Left lung (tissue), 10 donors: ENCODE data around the gene RHBDL3. TPM values are rescaled to one million over a fixed set of nuclear protein-coding genes. Genes with fewer than 3 reads are reported as not detected.

Experiments used
- ATAC-seq: fragments of 200-7000 bp; cut with Tn5 transposase; one replicate; pipeline ENCODE4 v1.9.1; 2020; ENCODE audit warnings: moderate library complexity
- DNase-seq, 4 donors: peaks; one replicate each; pipeline ENCODE4 v3.0.0-alpha.2; 2013 to 2020
- H3K27ac ChIP-seq, 2 donors: fragments of 200-600 bp; sonication (generic) in 1 of 2; one replicate each; pipeline versions ENCODE4 v1.5.0 to v1.8.0; 2020 to 2021
- H3K27me3 ChIP-seq, 2 donors: fragments of 200-600 bp; sonication (generic) in 1 of 2; one replicate each; pipeline versions ENCODE4 v1.5.0 to v1.8.0; 2020 to 2021
- H3K36me3 ChIP-seq, 2 donors: fragments of 200-600 bp; sonication (generic) in 1 of 2; one replicate each; pipeline versions ENCODE4 v1.5.0 to v1.8.0; 2020 to 2021
- H3K4me1 ChIP-seq, 2 donors: fragments of 200-600 bp; one replicate each; pipeline ENCODE4 v1.8.0; 2021
- H3K4me3 ChIP-seq, 2 donors: fragments of 200-600 bp; sonication (generic) in 1 of 2; one replicate each; pipeline versions ENCODE4 v1.5.0 to v1.8.0; 2020 to 2021; ENCODE audit warnings: mild to moderate bottlenecking in 1 of 2
- H3K9me3 ChIP-seq, 2 donors: fragments of 200-600 bp; sonication (generic) in 1 of 2; one replicate each; pipeline versions ENCODE4 v1.5.0 to v1.8.0; 2020 to 2021
- intact Hi-C, 2 donors: fragments of 100-400 bp; cut with DNase I; formaldehyde crosslinking; loops; one replicate each; pipeline versions ENCODE4 v1.11.2 to v1.14.2; 2022
- polyA plus RNA-seq, 6 donors: library from polyadenylated mRNA; unstranded; fragments of 120-200 nt; gene quantifications; one replicate each; pipeline ENCODE4 v1.2.1, GENCODE V29; 2013; ENCODE audit not compliant: insufficient read length in 6 of 6
- total RNA-seq, 2 donors: library from RNA; stranded (reverse); fragmentation: NEBNext Ultra II Directional; extraction: Animal tissue kit (Norgen Biotek cat#: 25700); gene quantifications; one replicate each; pipeline ENCODE4 v1.2.1, GENCODE V29; 2021
- TF ChIP-seq, protein P1 (sequence below), 2 donors: fragments of 200-600 bp; sonication (generic) in 1 of 2; IDR thresholded peaks; one replicate each; pipeline versions ENCODE4 v1.5.0 to v1.8.0; 2021; ENCODE audit warnings: antibody characterized with exemption in 2 of 2
- donor health status: DM: no; HTN: yes; CAD: no.
- donor health status: DM: no; HTN: no; CAD: no.

The RHBDL3 gene
- total and polyA plus RNA-seq, 8 donors: 0.26 to 2.2 (median 1.6) TPM

DNA sequence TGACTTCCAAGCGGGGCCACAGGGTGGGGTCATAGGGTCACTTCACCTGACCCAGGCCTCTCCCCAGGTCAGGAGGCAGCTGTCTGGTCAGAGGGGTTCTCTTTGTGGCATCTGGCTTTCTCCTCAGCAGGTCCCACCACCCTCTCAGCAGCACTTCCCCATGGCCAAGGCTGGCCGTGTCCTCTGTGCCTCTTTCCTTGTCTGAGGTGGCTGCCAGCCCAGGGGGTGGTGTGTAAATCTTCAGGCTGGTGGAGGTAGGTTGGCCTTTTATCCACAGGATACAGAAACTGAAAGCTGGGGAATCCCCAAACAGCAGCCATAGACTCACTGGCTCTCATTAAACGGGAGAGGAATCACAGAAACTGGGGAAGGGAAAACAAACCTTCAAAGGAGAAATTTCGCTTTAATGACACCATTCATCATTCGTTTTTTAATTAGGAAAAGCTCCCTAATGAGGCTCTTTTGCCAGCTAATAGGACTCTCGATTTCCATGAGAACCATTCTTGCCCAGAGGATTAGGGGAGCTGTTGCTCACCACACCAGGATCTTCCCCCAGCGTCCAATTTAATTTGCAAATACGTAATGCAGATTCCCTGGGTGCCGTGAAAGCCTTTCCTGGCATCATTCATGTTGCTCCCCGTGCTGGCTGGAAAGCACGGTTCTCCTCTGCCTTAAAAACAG lies 58.3 kb downstream of the RHBDL3 start:
- Histone ChIP-seq H3K36me3 (no peaks in the 10 kb centered on the region), H3K9me3 (no peaks in the 10 kb centered on the region), H3K4me1 (peaks cover 0 to 12% of the 10 kb centered on the region in 2 donors), H3K27me3 (no peaks in the 10 kb centered on the region), H3K27ac (no peak overlapping the region), H3K4me3 (no peak overlapping the region)
- ATAC-seq: peak; percentile 41
- TF ChIP-seq, protein P1, sequence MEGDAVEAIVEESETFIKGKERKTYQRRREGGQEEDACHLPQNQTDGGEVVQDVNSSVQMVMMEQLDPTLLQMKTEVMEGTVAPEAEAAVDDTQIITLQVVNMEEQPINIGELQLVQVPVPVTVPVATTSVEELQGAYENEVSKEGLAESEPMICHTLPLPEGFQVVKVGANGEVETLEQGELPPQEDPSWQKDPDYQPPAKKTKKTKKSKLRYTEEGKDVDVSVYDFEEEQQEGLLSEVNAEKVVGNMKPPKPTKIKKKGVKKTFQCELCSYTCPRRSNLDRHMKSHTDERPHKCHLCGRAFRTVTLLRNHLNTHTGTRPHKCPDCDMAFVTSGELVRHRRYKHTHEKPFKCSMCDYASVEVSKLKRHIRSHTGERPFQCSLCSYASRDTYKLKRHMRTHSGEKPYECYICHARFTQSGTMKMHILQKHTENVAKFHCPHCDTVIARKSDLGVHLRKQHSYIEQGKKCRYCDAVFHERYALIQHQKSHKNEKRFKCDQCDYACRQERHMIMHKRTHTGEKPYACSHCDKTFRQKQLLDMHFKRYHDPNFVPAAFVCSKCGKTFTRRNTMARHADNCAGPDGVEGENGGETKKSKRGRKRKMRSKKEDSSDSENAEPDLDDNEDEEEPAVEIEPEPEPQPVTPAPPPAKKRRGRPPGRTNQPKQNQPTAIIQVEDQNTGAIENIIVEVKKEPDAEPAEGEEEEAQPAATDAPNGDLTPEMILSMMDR (IDR thresholded peaks at IDR 0.05): no peak
- intact Hi-C loops: no loop called here
- no peak for DNase-seq

DNA sequence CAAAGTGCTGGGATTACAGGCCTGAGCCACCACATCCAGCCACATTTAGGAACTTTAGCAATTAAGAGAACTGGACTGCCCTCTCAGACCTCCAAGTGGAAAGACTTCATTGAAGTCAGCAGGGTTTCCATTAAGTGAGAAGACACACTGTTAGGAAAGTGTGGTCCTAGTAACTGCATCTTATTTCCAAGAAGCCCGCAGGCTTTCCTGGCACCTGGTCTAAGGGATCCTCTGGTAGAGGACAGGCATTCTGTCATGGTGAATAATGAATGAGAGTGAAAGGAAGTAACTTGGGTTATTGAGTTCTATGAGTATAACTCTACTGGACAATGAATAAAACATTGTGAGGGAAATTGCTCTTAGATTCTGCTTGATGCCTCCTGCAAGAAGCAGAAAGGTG lies 62.3 kb downstream of the RHBDL3 start:
- H3K4me1 ChIP-seq: peaks cover 0 to 40% of the 10 kb centered on the region in 2 donors
- peaks cover 0 to 3% of the 10 kb centered on the region in 2 donors for H3K36me3 ChIP-seq
- no peaks in the 10 kb centered on the region for H3K27me3 ChIP-seq
- intact Hi-C loops: no loop called here
- no peak overlapping the region for H3K27ac ChIP-seq
- ATAC-seq: no peak
- no peak for DNase-seq
- TF ChIP-seq, protein P1 (IDR thresholded peaks at IDR 0.05): no peak
- no peak overlapping the region for H3K4me3 ChIP-seq
- H3K9me3 ChIP-seq: no peaks in the 10 kb centered on the region

DNA sequence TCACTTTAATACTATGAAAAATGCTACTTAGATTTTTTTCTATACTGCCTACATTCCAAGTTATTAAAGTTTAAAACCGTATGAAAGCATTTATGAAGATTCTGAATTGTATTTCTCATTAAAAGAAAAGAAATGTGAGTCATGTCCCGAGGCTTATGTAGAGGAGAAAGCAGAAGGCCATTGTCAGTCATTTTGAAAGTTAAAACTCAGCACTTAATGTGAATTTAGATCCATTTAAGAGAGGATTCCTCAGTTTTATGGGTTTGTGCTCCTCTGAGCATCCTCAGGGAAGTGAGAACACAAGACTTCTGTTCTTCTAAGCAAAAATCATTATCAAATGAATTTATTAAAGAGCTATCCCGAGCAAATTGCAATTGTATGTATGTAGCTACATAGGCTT lies 64.5 kb downstream of the RHBDL3 start:
- intact Hi-C loops: no loop called here

DNA sequence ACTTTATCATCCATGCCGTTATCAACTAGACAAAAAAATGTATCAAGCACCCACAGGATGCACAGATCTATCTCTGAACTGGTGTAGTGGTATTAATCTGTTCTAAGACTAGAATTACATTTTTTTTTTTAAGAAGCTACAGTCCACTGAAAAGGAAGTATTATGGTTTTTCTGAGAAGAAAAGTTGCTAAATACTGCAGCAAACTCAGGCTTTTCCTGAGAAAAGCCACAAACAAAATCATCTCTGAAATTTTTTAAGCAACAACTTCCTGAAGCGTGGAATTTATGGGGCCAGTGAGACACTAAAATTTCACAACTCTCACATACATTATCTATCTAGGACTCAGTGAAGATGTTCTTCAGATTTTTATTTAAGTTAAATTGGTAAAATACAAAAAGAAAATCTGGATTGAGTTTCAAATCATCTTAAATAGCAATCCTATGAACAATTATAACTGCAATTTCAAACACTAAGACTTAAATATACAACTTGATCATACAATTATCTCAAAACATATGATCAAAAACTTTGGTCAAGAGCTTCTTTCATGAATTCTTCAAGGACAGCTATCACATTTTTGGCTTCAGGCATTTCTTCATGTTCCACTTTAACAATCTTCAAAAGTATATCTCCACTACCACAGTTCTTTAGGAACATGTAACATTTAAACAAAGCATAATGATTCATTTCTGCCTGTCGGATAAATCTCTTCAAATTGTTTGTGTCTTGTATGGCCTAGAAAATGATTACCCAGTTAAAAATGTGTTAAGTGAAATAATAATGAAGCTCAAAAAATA lies 65.8 kb downstream of the RHBDL3 start:
- no peak overlapping the region for H3K4me3 ChIP-seq
- no peaks in the 10 kb centered on the region for H3K27me3 ChIP-seq
- intact Hi-C loops: no loop called here
- no peaks in the 10 kb centered on the region for H3K9me3 ChIP-seq
- H3K27ac ChIP-seq: peak overlapping the region in 1 of 2 donors; percentile 50
- TF ChIP-seq, protein P1 (IDR thresholded peaks at IDR 0.05): no peak
- no peak for DNase-seq
- ATAC-seq: no peak
- H3K36me3 ChIP-seq: peaks cover 0 to 30% of the 10 kb centered on the region in 2 donors
- H3K4me1 ChIP-seq: peaks cover 0 to 27% of the 10 kb centered on the region in 2 donors

More for the DNA sequence above, 64.5 kb downstream of the RHBDL3 start:
- Histone ChIP-seq H3K4me3 (no peak overlapping the region), H3K9me3 (no peaks in the 10 kb centered on the region), H3K36me3 (peaks cover 0 to 20% of the 10 kb centered on the region in 2 donors), H3K27ac (peak overlapping the region in 1 of 2 donors; percentile 50), H3K4me1 (peaks cover 0 to 27% of the 10 kb centered on the region in 2 donors), H3K27me3 (no peaks in the 10 kb centered on the region)
- TF ChIP-seq, protein P1 (IDR thresholded peaks at IDR 0.05): no peak
- no peak for ATAC-seq
- DNase-seq: no peak

DNA sequence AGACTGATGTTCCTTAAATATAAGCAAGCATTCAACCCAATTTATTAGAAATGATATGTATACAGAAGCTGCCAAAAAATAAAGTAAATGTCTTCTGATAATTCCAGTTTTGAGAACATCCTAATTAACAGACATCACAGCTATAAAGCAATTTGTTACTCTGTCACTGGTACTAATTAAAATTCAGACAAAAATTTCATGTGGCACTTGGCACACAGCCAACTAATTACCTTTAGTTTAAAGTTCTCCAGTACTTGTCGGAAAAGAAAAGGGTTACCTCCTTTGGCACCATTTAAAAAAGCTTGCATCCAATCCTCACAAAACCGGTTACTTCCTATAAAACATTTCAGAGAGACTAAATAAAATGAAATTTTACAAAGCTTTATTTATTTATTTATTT lies 67.6 kb downstream of the RHBDL3 start:
- H3K4me3 ChIP-seq: no peak overlapping the region
- peaks cover 0 to 46% of the 10 kb centered on the region in 2 donors for H3K36me3 ChIP-seq
- H3K27me3 ChIP-seq: no peaks in the 10 kb centered on the region
- ATAC-seq (no peak), DNase-seq (no peak)
- peaks cover 0 to 27% of the 10 kb centered on the region in 2 donors for H3K4me1 ChIP-seq
- H3K9me3 ChIP-seq: no peaks in the 10 kb centered on the region
- TF ChIP-seq, protein P1 (IDR thresholded peaks at IDR 0.05): no peak
- no peak overlapping the region for H3K27ac ChIP-seq
- intact Hi-C loops: no loop called here
